Measurements from ENCODE around the gene IL17A. TPM values are rescaled to one million over a fixed set of nuclear protein-coding genes. Genes with fewer than 3 reads are reported as not detected.

IL17A gene
- total RNA-seq, 4 donors from 2014 or later: not detected

- TF ChIP-seq CTCF (IDR thresholded peaks at IDR 0.05) (no peak), POLR2A (IDR thresholded peaks at IDR 0.05) (no peak)
- no peak for DNase-seq (ENCODE audit: low spot score in 2 of 2)
- WGBS, 2 donors: 62 to 65% methylated on average over 7 of the region's 7 CpGs
Observed at GRCh38 chr6:52157301-52157941, 28.8 kb upstream of the IL17A start.

GRCh38 chr6:52160472-52161104 is 25.6 kb upstream of the IL17A start:
- intact Hi-C loops (cut with DNase I; ENCODE audit: low total_unique reads): no loop called here
- 76 to 81% methylated on average over 4 of the region's 4 CpGs for WGBS, 2 donors
- TF ChIP-seq CTCF (IDR thresholded peaks at IDR 0.05) (no peak), POLR2A (IDR thresholded peaks at IDR 0.05) (no peak)
- no peak for DNase-seq (ENCODE audit: low spot score in 2 of 2)
- no peak overlapping the region for H3K4me3 ChIP-seq (ENCODE audit: low read depth, poor library complexity, severe bottlenecking)

More at GRCh38 chr6:52157301-52157941, 28.8 kb upstream of the IL17A start:
- intact Hi-C loops (cut with DNase I; ENCODE audit: low total_unique reads): no loop called here
- no peak overlapping the region for H3K4me3 ChIP-seq (ENCODE audit: low read depth, poor library complexity, severe bottlenecking)

GRCh38 chr6:52161689-52162438 is 24.3 kb upstream of the IL17A start:
- intact Hi-C loops (cut with DNase I; ENCODE audit: low total_unique reads): no loop called here
- 69 to 83% methylated on average over 3 of the region's 3 CpGs for WGBS, 2 donors
- H3K4me3 ChIP-seq (ENCODE audit: low read depth, poor library complexity, severe bottlenecking): no peak overlapping the region
- DNase-seq (ENCODE audit: low spot score in 2 of 2): no peak
- TF ChIP-seq CTCF (IDR thresholded peaks at IDR 0.05) (no peak), POLR2A (IDR thresholded peaks at IDR 0.05) (no peak)

GRCh38 chr6:52162940-52163908 is 23.0 kb upstream of the IL17A start:
- DNase-seq (ENCODE audit: low spot score in 2 of 2): no peak
- WGBS, 2 donors: 53 to 55% methylated on average over 4 of the region's 4 CpGs
- intact Hi-C loops (cut with DNase I; ENCODE audit: low total_unique reads): no loop called here

More at GRCh38 chr6:52162940-52163908, 23.0 kb upstream of the IL17A start:
- TF ChIP-seq POLR2A (IDR thresholded peaks at IDR 0.05) (no peak), CTCF (IDR thresholded peaks at IDR 0.05) (no peak)
- no peak overlapping the region for H3K4me3 ChIP-seq (ENCODE audit: low read depth, poor library complexity, severe bottlenecking)

All from lower leg skin (tissue), 4 donors.